ENCODE data around the gene FBXL2.

DNA sequence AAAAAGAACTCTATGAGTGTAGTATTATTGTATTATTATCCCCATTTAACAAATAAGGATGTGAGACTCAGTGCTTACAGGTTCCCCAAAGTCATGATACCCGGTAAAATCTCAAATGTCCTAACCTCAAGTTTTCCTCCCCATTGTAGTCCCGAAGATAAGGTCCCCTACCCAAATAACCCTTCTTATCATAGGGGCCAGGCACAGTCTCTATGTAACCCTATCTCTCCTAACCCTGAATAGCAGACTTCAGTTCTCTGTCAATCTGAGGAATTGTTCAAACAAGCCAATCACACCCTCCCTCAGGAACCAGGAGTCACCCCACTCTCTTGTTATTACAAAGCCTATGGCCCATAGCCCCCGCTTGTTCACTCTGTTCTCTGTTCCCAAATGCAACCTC lies 48.2 kb upstream of the FBXL2 start:
- TF ChIP-seq, protein P1, sequence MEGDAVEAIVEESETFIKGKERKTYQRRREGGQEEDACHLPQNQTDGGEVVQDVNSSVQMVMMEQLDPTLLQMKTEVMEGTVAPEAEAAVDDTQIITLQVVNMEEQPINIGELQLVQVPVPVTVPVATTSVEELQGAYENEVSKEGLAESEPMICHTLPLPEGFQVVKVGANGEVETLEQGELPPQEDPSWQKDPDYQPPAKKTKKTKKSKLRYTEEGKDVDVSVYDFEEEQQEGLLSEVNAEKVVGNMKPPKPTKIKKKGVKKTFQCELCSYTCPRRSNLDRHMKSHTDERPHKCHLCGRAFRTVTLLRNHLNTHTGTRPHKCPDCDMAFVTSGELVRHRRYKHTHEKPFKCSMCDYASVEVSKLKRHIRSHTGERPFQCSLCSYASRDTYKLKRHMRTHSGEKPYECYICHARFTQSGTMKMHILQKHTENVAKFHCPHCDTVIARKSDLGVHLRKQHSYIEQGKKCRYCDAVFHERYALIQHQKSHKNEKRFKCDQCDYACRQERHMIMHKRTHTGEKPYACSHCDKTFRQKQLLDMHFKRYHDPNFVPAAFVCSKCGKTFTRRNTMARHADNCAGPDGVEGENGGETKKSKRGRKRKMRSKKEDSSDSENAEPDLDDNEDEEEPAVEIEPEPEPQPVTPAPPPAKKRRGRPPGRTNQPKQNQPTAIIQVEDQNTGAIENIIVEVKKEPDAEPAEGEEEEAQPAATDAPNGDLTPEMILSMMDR (IDR thresholded peaks at IDR 0.05): no peak
- TF ChIP-seq POLR2A (IDR thresholded peaks at IDR 0.05): no peak

All from breast epithelium (tissue), 3 donors.